Measurements from ENCODE around the gene SLC26A6. TPM values are rescaled to one million over a fixed set of nuclear protein-coding genes. Genes with fewer than 3 reads are reported as not detected.

The SLC26A6 gene
- polyA plus RNA-seq, 10 donors = 6.2 to 14.1 (median 8.5) TPM

DNA sequence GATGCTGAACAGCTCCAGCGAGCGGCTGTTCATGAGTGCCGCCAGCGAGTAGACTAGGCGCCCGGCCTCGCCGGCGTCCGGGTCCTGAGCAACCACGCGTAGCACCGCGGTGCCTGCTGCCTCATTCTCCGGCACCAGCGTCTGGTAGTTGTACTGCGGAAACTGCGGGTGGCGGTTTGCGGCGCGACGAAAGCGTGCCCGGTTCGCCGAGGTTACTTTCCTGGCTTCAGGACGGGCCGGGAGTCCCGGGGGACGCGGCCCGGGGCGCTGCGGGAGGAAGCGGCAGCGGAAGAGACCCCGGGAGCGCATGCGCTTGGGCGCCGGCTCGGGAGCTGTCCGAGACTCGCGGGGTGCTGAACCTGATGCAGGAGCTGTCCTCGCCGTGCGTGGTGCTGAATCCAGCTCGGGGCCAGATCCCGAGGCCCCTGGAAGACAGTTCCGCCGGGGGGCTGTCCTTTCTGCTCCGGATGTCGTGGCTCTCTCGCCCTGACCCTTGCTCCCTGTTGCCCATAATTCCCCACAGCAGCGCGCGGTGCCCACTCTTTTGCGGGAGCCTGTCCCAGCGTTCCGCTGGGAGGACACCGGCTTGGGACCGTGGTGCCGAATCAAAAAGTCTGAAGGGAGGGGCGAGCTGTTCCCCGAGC, 26.4 kb upstream of the SLC26A6 start:
- peak; percentile 46 to 85 (median 75) for DNase-seq

DNA sequence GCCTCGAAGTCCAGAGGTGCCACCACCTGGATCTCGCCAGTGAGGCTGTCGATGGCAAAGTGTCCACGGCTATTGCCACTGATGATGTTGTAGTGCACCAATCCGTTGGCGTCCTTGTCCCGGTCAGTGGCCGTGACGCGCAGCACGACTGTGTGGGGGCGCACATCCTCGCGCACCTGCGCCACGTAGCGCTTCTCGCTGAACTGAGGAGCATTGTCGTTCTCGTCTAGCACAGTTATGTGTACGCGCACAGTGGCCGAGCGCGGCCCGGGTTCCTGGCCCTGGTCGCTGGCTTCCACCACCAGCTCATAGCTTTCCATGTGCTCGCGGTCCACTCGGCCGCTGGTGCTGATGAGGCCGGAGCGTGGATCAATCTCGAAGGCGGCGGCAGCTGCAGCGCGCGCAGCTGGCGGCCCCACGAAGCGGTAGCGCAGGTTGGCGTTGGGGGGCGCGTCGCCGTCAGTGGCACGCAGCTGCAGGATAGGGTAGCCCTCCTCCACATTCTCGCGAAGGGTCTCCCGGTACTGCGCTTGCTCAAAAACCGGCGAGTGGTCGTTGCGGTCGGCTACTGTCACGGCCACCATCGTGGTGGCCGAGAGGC, 25.6 kb upstream of the SLC26A6 start:
- no peak for DNase-seq

- DNase-seq = no peak
These were observed 21.6 kb upstream of the SLC26A6 start for GRCh38 chr3:48656841-48657281.

DNA sequence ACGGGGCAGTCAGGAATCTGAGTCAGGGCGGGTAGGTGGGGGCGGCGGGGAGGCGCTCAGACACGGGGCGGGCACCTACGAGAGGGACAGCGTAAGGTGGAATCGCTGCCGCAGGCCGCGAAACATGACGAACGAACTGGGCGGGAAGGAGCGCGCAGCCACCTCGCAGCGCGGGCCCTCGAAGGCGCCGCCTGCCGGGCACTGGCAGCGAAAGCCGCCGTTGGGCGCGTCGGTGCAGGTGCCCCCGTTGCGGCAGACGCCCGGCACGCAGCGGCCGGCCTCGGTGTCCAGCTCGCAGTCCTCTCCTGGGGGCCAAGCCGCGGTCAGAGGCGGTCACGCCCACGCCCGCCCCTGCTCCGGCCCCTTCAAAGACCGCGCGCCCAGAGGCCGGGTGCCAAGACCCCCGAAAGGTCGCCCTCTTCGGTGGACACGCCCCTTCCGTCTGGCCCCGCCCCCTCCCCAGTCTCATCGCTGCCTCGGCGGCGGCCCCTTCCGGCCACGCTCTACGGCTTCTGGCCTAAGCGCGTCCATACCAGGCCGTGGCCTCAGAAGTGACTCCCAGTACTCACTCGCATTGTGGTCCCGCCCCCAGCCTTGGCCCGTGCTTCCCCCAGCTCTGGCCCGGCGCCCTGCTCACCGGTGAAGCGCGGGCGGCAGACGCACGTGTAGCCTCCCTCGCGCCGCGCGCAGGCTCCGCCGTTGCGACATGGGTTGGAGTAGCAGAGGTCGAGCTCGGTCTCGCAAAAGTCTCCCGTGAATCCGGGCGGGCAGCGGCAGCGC, 21.0 kb upstream of the SLC26A6 start:
- DNase-seq = peak in 2 of 3 donors; percentile 72 to 89

DNA sequence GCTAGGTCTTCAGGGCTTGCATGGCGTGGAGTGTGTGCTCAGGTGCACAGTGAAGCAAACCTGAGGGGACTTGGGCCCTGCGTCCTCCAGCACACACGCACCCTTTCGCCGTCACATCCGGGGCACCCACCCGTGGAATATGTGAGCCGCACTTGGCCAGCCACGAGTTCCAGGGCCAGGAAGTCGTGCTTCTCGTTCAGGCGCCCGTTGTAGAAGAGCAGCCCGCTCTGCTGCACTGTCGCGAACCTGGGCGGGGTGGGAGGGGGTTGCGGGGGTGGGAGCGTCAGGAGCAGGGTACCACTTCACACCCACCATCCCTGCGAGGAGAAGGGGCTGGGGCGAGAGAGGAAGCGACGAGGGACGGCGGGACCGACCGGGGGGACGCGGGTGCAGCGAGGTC, 20.3 kb upstream of the SLC26A6 start:
- peak in 1 of 3 donors; percentile 19 for DNase-seq

DNA sequence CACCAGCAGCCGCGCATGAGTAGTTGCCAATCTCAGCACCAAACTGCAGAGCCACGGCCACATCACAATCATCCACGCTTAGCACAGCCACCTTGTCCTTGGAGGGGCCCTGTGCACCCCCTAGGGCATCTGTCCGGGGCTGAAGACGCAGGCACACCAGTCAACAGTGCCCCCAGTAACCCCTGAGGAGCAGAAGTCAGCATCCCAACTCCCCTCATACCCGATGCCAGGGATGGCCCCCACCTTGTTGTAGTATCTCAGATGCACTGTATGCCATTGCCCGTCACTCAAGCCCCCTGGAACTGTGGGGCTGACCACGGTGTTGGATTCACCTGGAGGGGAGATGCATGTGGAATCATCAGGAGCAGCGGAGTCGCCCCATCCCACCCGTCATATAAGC, 19.8 kb upstream of the SLC26A6 start:
- DNase-seq = no peak

GRCh38 chr3:48652923-48653715, 17.9 kb upstream of the SLC26A6 start:
- DNase-seq = no peak

DNA sequence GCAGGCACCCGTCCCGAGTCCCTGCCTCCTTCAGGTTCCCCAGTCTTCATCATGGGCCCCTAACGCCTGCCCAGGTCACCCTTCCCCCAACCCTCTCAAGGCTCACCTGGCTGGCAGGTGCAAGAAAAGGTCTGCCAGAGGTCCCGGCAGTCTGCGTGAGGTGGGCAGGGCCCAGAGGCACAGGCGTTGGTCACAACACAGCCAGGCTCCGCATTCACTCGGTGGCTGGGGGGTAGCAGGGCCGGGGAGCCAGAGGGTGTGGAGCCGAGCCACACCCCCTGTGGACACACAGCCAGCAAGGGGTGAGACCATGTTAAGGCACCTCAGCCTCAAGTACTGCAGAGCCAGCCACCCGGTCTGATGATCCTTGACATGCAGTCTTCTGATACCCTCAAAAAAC, 16.5 kb upstream of the SLC26A6 start:
- no peak for DNase-seq

DNA sequence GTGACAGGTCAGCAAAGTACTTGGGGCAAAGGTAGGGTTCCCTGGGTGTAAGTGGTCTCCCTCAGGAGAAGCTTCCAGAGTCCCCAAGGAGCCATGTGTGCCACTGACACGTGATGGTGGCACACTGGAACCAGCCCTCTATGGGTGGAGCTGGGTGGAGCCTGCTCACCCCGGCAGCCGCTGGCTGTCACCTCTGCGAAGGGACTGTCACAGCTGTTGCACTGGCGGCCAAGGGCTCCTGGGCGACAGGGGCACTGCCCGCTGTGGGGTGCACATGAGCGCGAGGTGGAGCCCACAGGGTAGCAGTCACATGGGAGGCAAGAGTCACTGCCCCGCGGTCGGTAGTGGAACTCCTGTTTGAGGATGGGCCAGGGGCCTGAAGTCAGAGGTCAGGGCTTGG, 15.5 kb upstream of the SLC26A6 start:
- no peak for DNase-seq

DNA sequence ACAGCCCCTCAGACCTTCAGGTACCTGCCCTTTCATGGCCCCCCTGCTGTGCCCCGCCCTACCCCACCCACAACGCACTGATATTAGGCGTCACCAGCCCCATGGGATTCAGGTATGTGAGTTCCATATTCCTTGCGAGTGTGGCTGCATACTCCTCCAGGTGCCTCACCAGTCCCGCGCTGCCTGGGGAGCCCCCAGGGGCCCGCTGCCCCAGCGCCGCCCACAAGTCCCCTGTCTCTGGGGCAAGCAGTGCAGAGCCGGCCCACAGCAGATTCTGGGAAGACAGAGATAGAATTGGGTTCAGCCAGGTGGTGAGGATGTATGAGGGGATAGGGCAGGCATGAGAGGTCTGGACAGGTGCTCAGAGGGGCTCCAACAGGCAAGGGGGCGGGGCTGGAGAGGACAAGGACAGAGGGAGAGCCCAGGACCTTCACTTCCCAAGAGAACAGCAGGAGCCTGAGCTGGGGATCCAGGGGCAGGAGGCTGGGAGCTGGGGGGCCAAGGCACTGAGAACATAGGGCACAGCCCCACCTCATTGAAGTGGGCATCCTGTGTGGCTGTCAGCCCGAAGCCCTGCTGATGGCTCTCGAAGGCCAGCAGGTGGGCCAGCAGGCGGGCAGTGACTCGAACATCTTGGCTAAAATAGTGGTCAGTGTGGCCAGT, 13.1 kb upstream of the SLC26A6 start:
- no peak for DNase-seq

- no peak for DNase-seq
These were observed 12.5 kb upstream of the SLC26A6 start for GRCh38 chr3:48647714-48648113.

DNA sequence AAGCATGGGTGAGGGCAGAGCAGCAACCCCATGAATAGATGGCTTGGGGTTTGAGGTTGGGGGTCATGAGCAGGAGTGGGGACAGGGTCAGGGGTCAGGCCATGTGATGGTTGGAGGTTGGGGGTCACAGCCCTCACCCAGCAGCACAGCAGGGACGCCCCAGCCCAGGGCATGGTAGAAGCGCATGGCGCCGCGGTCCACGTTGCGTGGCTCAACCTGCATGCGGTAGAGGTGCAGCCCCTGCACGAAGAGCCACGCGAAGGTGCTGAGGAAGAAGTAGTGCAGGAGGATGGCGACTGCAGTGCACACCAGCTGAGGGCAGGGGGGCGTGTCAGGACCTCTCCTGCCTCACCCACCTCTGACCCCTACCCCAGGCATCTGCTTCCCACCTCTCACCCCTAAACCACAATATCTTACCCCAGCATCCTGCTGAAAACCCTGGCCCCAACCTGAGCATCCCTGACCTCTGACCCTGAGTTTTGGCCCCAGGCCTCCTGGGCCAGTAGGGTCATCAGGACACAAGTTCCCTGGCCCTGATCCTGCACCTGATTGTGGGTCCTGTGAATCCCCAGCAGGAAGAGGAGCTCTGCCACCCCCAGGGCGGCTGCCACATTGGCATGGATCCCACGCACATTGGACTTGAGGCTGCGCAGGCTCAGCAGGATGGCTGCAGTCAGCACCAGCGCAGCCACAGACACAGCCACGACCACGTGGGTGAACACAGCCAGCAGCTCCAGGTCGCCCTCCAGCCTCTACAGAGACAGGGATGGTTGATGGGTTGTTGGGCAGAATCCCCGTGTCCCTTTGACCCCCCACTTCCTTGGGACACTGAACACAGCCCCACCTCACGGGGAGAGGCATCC, 9.9 kb upstream of the SLC26A6 start:
- DNase-seq = no peak

DNA sequence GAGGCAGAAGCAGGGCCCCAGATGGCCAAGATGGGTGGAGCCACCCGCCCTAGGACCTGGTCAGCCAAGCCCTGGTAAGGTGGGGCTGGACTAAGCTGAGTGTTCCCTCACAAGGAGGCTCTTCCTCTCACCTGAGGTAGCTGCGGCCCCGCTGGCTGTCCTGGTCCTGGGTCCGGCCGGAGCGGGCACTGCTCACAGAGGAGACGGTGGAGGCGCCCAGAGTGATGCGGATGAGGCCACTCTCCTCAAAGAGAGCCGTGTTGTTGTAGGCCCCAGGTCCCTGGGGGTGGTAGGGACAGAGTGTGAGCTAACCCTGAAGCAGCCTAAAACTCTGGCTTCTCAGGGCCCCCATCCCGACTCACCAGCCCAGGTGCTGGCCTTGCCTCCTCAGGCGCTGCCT, 7.3 kb upstream of the SLC26A6 start:
- no peak for DNase-seq

- DNase-seq = no peak
These were observed 6.1 kb upstream of the SLC26A6 start for GRCh38 chr3:48641396-48641795.

GRCh38 chr3:48639944-48640606, 4.8 kb upstream of the SLC26A6 start:
- DNase-seq = no peak

GRCh38 chr3:48637305-48637704, 2.0 kb upstream of the SLC26A6 start:
- DNase-seq = no peak

GRCh38 chr3:48636149-48636655, 941 bp upstream of the SLC26A6 start:
- DNase-seq = peak in 2 of 3 donors; percentile 17 to 52

DNA sequence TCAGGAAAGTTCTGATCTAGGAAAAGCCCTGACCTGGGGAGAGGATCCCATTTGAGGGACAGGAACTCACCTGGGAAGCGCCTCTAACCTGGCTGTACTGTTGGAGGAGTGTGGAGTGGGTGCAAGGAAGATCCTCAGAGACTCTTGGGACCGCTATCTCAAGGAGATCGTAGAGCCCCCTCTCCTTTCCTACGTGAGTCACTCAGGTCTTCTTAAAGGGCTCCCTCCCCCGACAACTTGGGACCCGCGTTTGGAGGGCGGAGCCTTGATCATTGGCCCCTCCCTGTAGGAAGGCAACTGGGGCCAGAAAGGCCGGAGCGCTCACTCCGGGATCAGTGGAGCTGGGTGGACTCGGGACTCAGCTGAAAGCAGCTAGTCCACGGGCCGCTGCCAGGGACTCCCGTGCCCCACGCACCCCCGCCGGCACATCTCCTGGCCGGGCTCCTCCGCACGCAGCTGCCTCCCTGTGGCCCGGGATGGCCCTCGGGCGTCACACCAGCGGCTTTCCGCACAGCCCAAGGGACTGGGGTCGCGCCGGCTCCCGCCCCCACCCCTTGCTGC, 520 bp downstream of the SLC26A6 start:
- DNase-seq = peak; percentile 23 to 68 (median 24)

DNA sequence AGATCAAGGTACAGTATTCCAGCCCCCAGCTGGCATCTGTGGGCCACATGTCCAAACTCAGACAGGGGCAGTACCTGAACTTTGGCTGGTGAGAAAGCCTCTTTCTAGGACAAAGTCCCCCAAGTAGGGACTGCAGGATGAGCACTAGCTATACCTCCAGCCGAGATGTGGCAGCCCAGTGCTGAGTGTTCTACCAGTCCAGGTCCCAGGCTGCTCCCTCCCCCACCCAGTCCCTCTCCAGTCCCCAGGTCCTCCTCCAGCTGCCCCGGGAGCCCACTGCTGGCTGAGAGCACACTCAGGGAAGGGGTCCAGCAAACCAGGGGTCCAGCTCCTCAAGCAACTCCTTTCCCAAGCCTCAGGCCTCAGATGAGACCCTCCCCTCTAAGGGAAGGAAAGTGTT, 1.5 kb downstream of the SLC26A6 start:
- DNase-seq = no peak

All from muscle of back (tissue), 11 donors.